RKO (cell line): ENCODE results near the gene WFDC13.
A peak's percentile ranks its signal among the peaks of the same experiment; 100 is the strongest.
"Not testable (repeated sequence)": the region's sequence is repeated elsewhere in the genome, so short reads cannot be mapped to it uniquely, and the experiment has no call there.

Experiments
- DNase-seq: peaks from one replicate; pipeline ENCODE4 v3.0.0-alpha.2; 2016; ENCODE audit warnings: low spot score

WFDC13 gene

GRCh38 chr20:45701873-45702272, at the start of gene WFDC13:
WFDC13 (plus strand) TSS chr20:45702038; CDS start chr20:45702124, 86 bp downstream.
- DNase-seq = no peak

GRCh38 chr20:45657038-45657437, 44.8 kb upstream of the WFDC13 start:
- DNase-seq = not testable (repeated sequence)

- DNase-seq = no peak
Observed at GRCh38 chr20:45670139-45670538, 31.7 kb upstream of the WFDC13 start, which contains the start of gene WFDC11. WFDC11 (minus strand) TSS chr20:45670239; CDS start chr20:45650600, 19,639 bp downstream.

- no peak for DNase-seq
Observed at GRCh38 chr20:45672765-45673164, 29.1 kb upstream of the WFDC13 start.

GRCh38 chr20:45679650-45680049, 22.2 kb upstream of the WFDC13 start:
- no peak for DNase-seq

- peak; percentile 24 for DNase-seq
Observed at GRCh38 chr20:45685896-45686295, 15.9 kb upstream of the WFDC13 start.

- not testable (repeated sequence) for DNase-seq
Observed at GRCh38 chr20:45693346-45693745, 8.5 kb upstream of the WFDC13 start.

- DNase-seq = no peak
Observed at GRCh38 chr20:45695496-45695895, 6.3 kb upstream of the WFDC13 start.

GRCh38 chr20:45701104-45701503, 734 bp upstream of the WFDC13 start:
- no peak for DNase-seq

- DNase-seq = no peak
Observed at GRCh38 chr20:45704969-45705637, 3.3 kb downstream of the WFDC13 start, which contains the start of gene WFDC10B. WFDC10B (minus strand) TSS chr20:45705019; CDS start chr20:45685992, 19,027 bp downstream.

- not testable (repeated sequence) for DNase-seq
Observed at GRCh38 chr20:45716141-45716688, 14.4 kb downstream of the WFDC13 start.

- DNase-seq = no peak
Observed at GRCh38 chr20:45722047-45722446, 20.2 kb downstream of the WFDC13 start, which contains the start of gene SPINT4. SPINT4 (plus strand) TSS chr20:45722347; CDS start chr20:45722368, 21 bp downstream.

GRCh38 chr20:45725134-45725533, 23.3 kb downstream of the WFDC13 start:
- DNase-seq = no peak

- DNase-seq = no peak
Observed at GRCh38 chr20:45727044-45727443, 25.2 kb downstream of the WFDC13 start.

- DNase-seq = no peak
Observed at GRCh38 chr20:45732199-45732598, 30.4 kb downstream of the WFDC13 start.

GRCh38 chr20:45735552-45735951, 33.7 kb downstream of the WFDC13 start:
- DNase-seq = no peak

GRCh38 chr20:45735988-45736387, 34.1 kb downstream of the WFDC13 start:
- DNase-seq = no peak

GRCh38 chr20:45742596-45742995, 40.8 kb downstream of the WFDC13 start:
- no peak for DNase-seq

- DNase-seq = no peak
Observed at GRCh38 chr20:45745015-45745414, 43.2 kb downstream of the WFDC13 start.

GRCh38 chr20:45751721-45752120, 49.9 kb downstream of the WFDC13 start:
- DNase-seq = no peak

- no peak for DNase-seq
Observed at GRCh38 chr20:45752746-45753145, 50.9 kb downstream of the WFDC13 start.

GRCh38 chr20:45758096-45758495, 56.3 kb downstream of the WFDC13 start:
- DNase-seq = no peak
